GM12878 (cell line): ENCODE measurements around the gene HEG1. TPM values are rescaled to one million over a fixed set of nuclear protein-coding genes. Genes with fewer than 3 reads are reported as not detected.

Source experiments
- ATAC-seq: fragments of 200-7000 bp; cut with Tn5 transposase; 3 replicates; pipeline ENCODE4 v1.9.1; 2020; ENCODE audit warnings: mild to moderate bottlenecking, moderate library complexity
- BruUV-seq: library from RNA; stranded (reverse); fragments of 400-500 nt; replicated peaks from 2 replicates; lab custom pipeline; 2021; lab: Mats Ljungman, UMichigan
- CTCF ChIA-PET: fragments of 300-600 bp; sonication (Branson Sonifier 250); formaldehyde crosslinking; extraction: SDS; loops from one replicate; lab custom pipeline; 2021; ENCODE audit warnings: inconsistent platforms; lab: Yijun Ruan, JAX
- POLR2A ChIA-PET: fragments of 350-600 bp; formaldehyde crosslinking; extraction: SDS; loops from one replicate; lab custom pipeline; 2021; ENCODE audit warnings: inconsistent platforms; lab: Charles Lee
- RAD21 ChIA-PET: fragments of 300-600 bp; sonication (Branson Sonifier 250); formaldehyde crosslinking; loops from one replicate; lab custom pipeline; 2023; ENCODE audit warnings: antibody characterized with exemption; ENCODE audit not compliant: unreplicated experiment; lab: Charles Lee
- SMC1A ChIA-PET: fragments of 300-600 bp; sonication (Branson Sonifier 250); formaldehyde crosslinking; loops from one replicate; lab custom pipeline; 2023; ENCODE audit not compliant: unreplicated experiment, uncharacterized antibody; lab: Charles Lee
- DNase-seq: peaks from one replicate; pipeline ENCODE4 v3.0.0-alpha.2; 2011; ENCODE audit warnings: low read depth, low spot score
- FAIRE-seq: peaks from 3 replicates; lab custom pipeline; 2011; peaks lifted over from hg19 to GRCh38; lab: Jason Lieb, UNC
- H2AFZ ChIP-seq: 2 replicates; pipeline ENCODE4 v1.6.0; 2011; ENCODE audit warnings: low read depth, low read length, control low read depth; ENCODE audit not compliant: control insufficient read depth
- H3K27ac ChIP-seq: 2 replicates; pipeline ENCODE4 v1.5.1; 2011; ENCODE audit warnings: control low read depth; ENCODE audit not compliant: control insufficient read depth, insufficient read depth
- H3K27me3 ChIP-seq, 2 experiments: replicated peaks in 1 of 2; 2 replicates each; pipeline versions ENCODE4 v1.6.0 to v1.6.1; 2011; ENCODE audit warnings: low read length in 1 of 2; ENCODE audit not compliant: control insufficient read depth in 2 of 2, insufficient read depth in 2 of 2
- H3K36me3 ChIP-seq, 2 experiments: 2 replicates each; pipeline ENCODE4 v1.5.1; 2011; ENCODE audit warnings: low read length in 1 of 2; ENCODE audit not compliant: control insufficient read depth in 2 of 2, insufficient read depth in 2 of 2
- H3K4me1 ChIP-seq: 2 replicates; pipeline ENCODE4 v1.6.1; 2011; ENCODE audit warnings: mild to moderate bottlenecking, low read length, moderate library complexity, mixed read lengths; ENCODE audit not compliant: control insufficient read depth, insufficient read depth
- H3K4me2 ChIP-seq: 2 replicates; pipeline ENCODE4 v1.6.0; 2011; ENCODE audit warnings: control low read depth; ENCODE audit not compliant: control insufficient read depth, insufficient read depth
- H3K4me3 ChIP-seq: fragments of 200-600 bp; sonication (generic); 2 replicates; pipeline ENCODE4 v1.5.1; 2016
- H3K79me2 ChIP-seq: 2 replicates; pipeline ENCODE4 v1.6.0; 2011; ENCODE audit warnings: low read length; ENCODE audit not compliant: control insufficient read depth, insufficient read depth
- H3K9ac ChIP-seq: 2 replicates; pipeline ENCODE4 v1.8.0; 2011; ENCODE audit warnings: low read length, control low read depth, mixed read lengths; ENCODE audit not compliant: control insufficient read depth, insufficient read depth
- H3K9me3 ChIP-seq: replicated peaks from 3 replicates; pipeline ENCODE4 v1.5.1; 2011; ENCODE audit warnings: mild to moderate bottlenecking, low read length; ENCODE audit not compliant: control insufficient read depth, insufficient read depth
- H4K20me1 ChIP-seq: 2 replicates; pipeline ENCODE4 v1.6.0; 2011; ENCODE audit not compliant: control insufficient read depth, insufficient read depth
- ASH2L ChIP-seq: fragments of 300-600, 200-600 bp; sonication (generic); IDR thresholded peaks from 2 replicates; pipeline ENCODE4 v1.6.1; 2017; ENCODE audit warnings: low read depth, mild to moderate bottlenecking, borderline replicate concordance
- CTCF ChIP-seq, 3 experiments: IDR thresholded peaks in 2 of 3; conservative IDR thresholded peaks in 1 of 3; 2 replicates each; pipeline ENCODE4 v1.5.1; 2011; ENCODE audit warnings: low read depth in 3 of 3, low read length in 3 of 3, mild to moderate bottlenecking in 3 of 3, control low read depth in 2 of 3, moderate library complexity in 2 of 3, inconsistent platforms in 1 of 3, mixed read lengths in 1 of 3; ENCODE audit not compliant: control insufficient read depth in 2 of 3, insufficient read depth in 1 of 3; ENCODE audit errors: extremely low read depth in 1 of 3
- E2F4 ChIP-seq: IDR thresholded peaks from 2 replicates; pipeline ENCODE4 v1.6.1; 2012; ENCODE audit warnings: low read depth, low read length, improper control_type of control experiment
- EED ChIP-seq: sonication (generic); IDR thresholded peaks from 2 replicates; pipeline ENCODE4 v1.6.1; 2016; ENCODE audit warnings: antibody characterized with exemption, low read depth
- EGR1 ChIP-seq, 2 experiments: IDR thresholded peaks; 1 replicate in 1 of 2; 2 replicates in 1 of 2; pipeline ENCODE4 v1.6.1; 2011 to 2012; ENCODE audit warnings: low read depth in 2 of 2, low read length in 2 of 2, borderline replicate concordance in 1 of 2, mild to moderate bottlenecking in 1 of 2, moderate library complexity in 1 of 2
- EP300 ChIP-seq, 2 experiments: fragments of 150-350 bp in 1 of 2; IDR thresholded peaks; 2 replicates each; pipeline ENCODE4 v1.6.1; 2011 to 2012; ENCODE audit warnings: low read depth in 2 of 2, low read length in 2 of 2, borderline replicate concordance in 1 of 2, improper control_type of control experiment in 1 of 2, inconsistent platforms in 1 of 2; ENCODE audit not compliant: control insufficient read depth in 1 of 2
- GATAD2B ChIP-seq: fragments of 450-650 bp; conservative IDR thresholded peaks from 2 replicates; pipeline ENCODE4 v1.6.1; 2017; ENCODE audit warnings: low read depth, mild to moderate bottlenecking, moderate library complexity
- HSF1 ChIP-seq: fragments of 150-350 bp; IDR thresholded peaks from 2 replicates; pipeline ENCODE4 v1.6.1; 2014; ENCODE audit warnings: mild to moderate bottlenecking, low read depth, low read length
- JUNB ChIP-seq: IDR thresholded peaks from 2 replicates; pipeline ENCODE4 v1.6.1; 2016; ENCODE audit warnings: antibody characterized with exemption, mild to moderate bottlenecking
- NFYB ChIP-seq: IDR thresholded peaks from 2 replicates; pipeline ENCODE4 v1.6.1; 2011; ENCODE audit warnings: low read depth, mild to moderate bottlenecking, low read length, improper control_type of control experiment, moderate library complexity; ENCODE audit not compliant: insufficient read depth
- NR2C1 ChIP-seq: fragments of 450-650 bp; IDR thresholded peaks from 2 replicates; pipeline ENCODE4 v1.6.1; 2017; ENCODE audit warnings: antibody characterized with exemption, mild to moderate bottlenecking, moderate library complexity
- PKNOX1 ChIP-seq: fragments of 450-650 bp; IDR thresholded peaks from 2 replicates; pipeline ENCODE4 v1.6.1; 2016; ENCODE audit warnings: mild to moderate bottlenecking
- RUNX3 ChIP-seq: IDR thresholded peaks from 2 replicates; pipeline ENCODE4 v1.6.1; 2012; ENCODE audit warnings: low read length, inconsistent platforms
- SIN3A ChIP-seq: IDR thresholded peaks from 2 replicates; pipeline ENCODE4 v1.6.1; 2012; ENCODE audit warnings: low read depth, low read length, improper control_type of control experiment
- SREBF1 ChIP-seq: IDR thresholded peaks from 2 replicates; pipeline ENCODE4 v1.6.1; 2012; ENCODE audit warnings: mild to moderate bottlenecking, low read length
- SREBF2 ChIP-seq: IDR thresholded peaks from 2 replicates; pipeline ENCODE4 v1.6.1; 2012; ENCODE audit warnings: mild to moderate bottlenecking, low read length
- TCF7 ChIP-seq: IDR thresholded peaks from 2 replicates; pipeline ENCODE4 v1.6.1; 2014; ENCODE audit warnings: antibody characterized with exemption, borderline replicate concordance
- YBX1 ChIP-seq: fragments of 450-650 bp; IDR thresholded peaks from 2 replicates; pipeline ENCODE4 v1.6.1; 2016; ENCODE audit warnings: antibody characterized with exemption
- WGBS: methylation state at CpG from one replicate; pipeline ENCODE4 v1.1.6; 2016; ENCODE audit warnings: low lambda C conversion rate; ENCODE audit not compliant: insufficient replicate concordance, insufficient coverage; ENCODE audit errors: missing lambda C conversion rate; 5-methylcytosine and 5-hydroxymethylcytosine counted together
- in situ Hi-C: fragments of 300-500 bp; cut with MboI; formaldehyde crosslinking; loops from 9 replicates; pipeline ENCODE4 v1.14.3; 2018; ENCODE audit warnings: mixed read lengths
- intact Hi-C: fragments of 100-400 bp; cut with micrococcal nuclease; formaldehyde crosslinking; loops from one replicate; pipeline ENCODE4 v1.14.2; 2022; ENCODE audit not compliant: unreplicated experiment
- polyA plus RNA-seq, 11 experiments: library from polyadenylated mRNA; depleted of rRNA in 4 of 11; unstranded in 6 of 11; stranded (reverse) in 5 of 11; fragments of >200 nt; fragmentation: Nextera tagmentation in 4 of 11; fragmentation: Illumina TruSeq in 1 of 11; extraction: Ambion mirVana in 4 of 11; extraction: Trizol in 1 of 11; gene quantifications; 1 replicate in 1 of 11; 2 replicates in 10 of 11; pipeline versions ENCODE4 v1.2.1 to v1.2.3, GENCODE V29; 2011 to 2016; ENCODE audit warnings: inconsistent platforms in 2 of 11, missing spikeins in 2 of 11, low read depth in 1 of 11
- total RNA-seq, 4 experiments: library from RNA; depleted of rRNA in 3 of 4; stranded (reverse); fragments of >200 nt in 3 of 4; fragmentation: Illumina TruSeq in 1 of 4; extraction: Trizol in 1 of 4; gene quantifications; 2 replicates each; pipeline versions ENCODE4 v1.2.1 to v1.2.3, GENCODE V29; 2013 to 2021

HEG1 gene
- total and polyA plus RNA-seq, 10 of the 15 experiments (the other 5 are each of a cell fraction or from before 2014, with no cell fraction given), result 2.2 to 32.1 (median 7.6) TPM

GRCh38 chr3:124992041-124992440 is 63.8 kb downstream of the HEG1 start:
- peaks cover 5% of the 10 kb centered on the region for H3K4me1 ChIP-seq
- WGBS, result 99% methylated on average over 5 of the region's 5 CpGs
- CTCF ChIA-PET, result interaction anchor here (0.8 to 7.9 kb wide), 6 partner anchors 26 to 593 kb away, joined by 3 to 56 read pairs (median 4); no protein-coding TSS in a partner anchor
- no peak overlapping the region for H3K4me2 ChIP-seq
- RAD21 ChIA-PET, result interaction anchor here (1.1 to 1.6 kb wide), 3 partner anchors 57 to 171 kb away, joined by 3 to 7 read pairs (median 4); partner anchors contain the start of gene MUC13
- no peak overlapping the region for H3K27ac ChIP-seq
- H2AFZ ChIP-seq, result no peak overlapping the region
- TF ChIP-seq JUNB, result no peak
- TF ChIP-seq PKNOX1, result no peak
- TF ChIP-seq TCF7, result no peak
- TF ChIP-seq HSF1, result no peak
- TF ChIP-seq EP300 (IDR thresholded peaks at IDR 0.05; ENCODE audit: borderline replicate concordance in 1 of 2, control insufficient read depth in 1 of 2, low read depth in 2 of 2, low read length in 2 of 2), result no peak
- TF ChIP-seq YBX1, result no peak
- TF ChIP-seq NFYB, result no peak
- no peak for TF ChIP-seq E2F4
- no peak for TF ChIP-seq RUNX3
- no peak for TF ChIP-seq NR2C1
- no peak for TF ChIP-seq EED
- TF ChIP-seq EGR1 (IDR thresholded peaks at IDR 0.05; ENCODE audit: borderline replicate concordance in 1 of 2, low read depth in 2 of 2, low read length in 2 of 2), result no peak
- no peak for TF ChIP-seq SREBF2
- TF ChIP-seq GATAD2B, result no peak
- TF ChIP-seq ASH2L, result no peak
- no peak for TF ChIP-seq SIN3A
- TF ChIP-seq CTCF (IDR thresholded peaks at IDR 0.05 in 2 of 3, conservative IDR thresholded peaks at IDR 0.05 in 1 of 3; ENCODE audit: control insufficient read depth in 2 of 3, extremely low read depth in 1 of 3, insufficient read depth in 1 of 3, low read depth in 3 of 3, low read length in 3 of 3), result no peak
- TF ChIP-seq SREBF1, result no peak
- no peak overlapping the region for H3K4me3 ChIP-seq
- DNase-seq (no peak), FAIRE-seq (no peak), ATAC-seq (no peak)
- SMC1A ChIA-PET, result interaction anchor here (0.7 to 6.2 kb wide), 7 partner anchors 25 to 446 kb away, joined by 3 to 38 read pairs (median 4); no protein-coding TSS in a partner anchor
- H3K27me3 ChIP-seq, result no peaks in the 10 kb centered on the region
- POLR2A ChIA-PET, result no interaction called here
- in situ Hi-C loops, result loop anchor here (25.0 kb wide), 1 partner anchor 445 kb away; no protein-coding TSS in a partner anchor
- H3K9me3 ChIP-seq, result no peaks in the 10 kb centered on the region
- intact Hi-C loops, result loop anchor here (10.0 kb wide), 1 partner anchor 593 kb away; no protein-coding TSS in a partner anchor
- H3K9ac ChIP-seq, result no peak overlapping the region
- H3K79me2 ChIP-seq, result no peaks in the 10 kb centered on the region
- peaks cover 4 to 20% of the 10 kb centered on the region in 2 experiments; a peak in 2 of 4 replicates for H3K36me3 ChIP-seq
- BruUV-seq, result no TSS peak
- no peaks in the 10 kb centered on the region for H4K20me1 ChIP-seq
